GM12873 (cell line): ENCODE results near the gene RBP4.

Experiments
- CTCF ChIP-seq: IDR thresholded peaks from 2 replicates; pipeline ENCODE4 v1.5.1; 2012; ENCODE audit warnings: low read depth, mild to moderate bottlenecking, moderate library complexity, low read length, control low read depth; ENCODE audit not compliant: insufficient read depth; ENCODE audit errors: missing control alignments

Gene RBP4

GRCh38 chr10:93595378-93596161 lies 5.5 kb downstream of the RBP4 start:
- no peak for TF ChIP-seq CTCF

GRCh38 chr10:93594518-93594917 lies 6.5 kb downstream of the RBP4 start:
- TF ChIP-seq CTCF = no peak

GRCh38 chr10:93593749-93594148 lies 7.3 kb downstream of the RBP4 start:
- no peak for TF ChIP-seq CTCF

- no peak for TF ChIP-seq CTCF
These were observed 7.8 kb downstream of the RBP4 start for GRCh38 chr10:93593254-93593653.

GRCh38 chr10:93591065-93591808 lies 9.8 kb downstream of the RBP4 start:
- no peak for TF ChIP-seq CTCF

- no peak for TF ChIP-seq CTCF
These were observed 10.4 kb downstream of the RBP4 start for GRCh38 chr10:93590638-93591037.
